Cardiac muscle cell (in vitro differentiated cells and primary cell): Measurements from ENCODE around the gene WDR26. TPM values are rescaled to one million over a fixed set of nuclear protein-coding genes. Genes with fewer than 3 reads are reported as not detected.

ENCODE experiments used
- DNase-seq, 2 donors: peaks; one replicate each; pipeline versions ENCODE4 v3.0.0 to v3.0.0-alpha.2; 2010 to 2017; ENCODE audit warnings: low read depth in 1 of 2, low spot score in 1 of 2
- H3K27ac ChIP-seq: fragments of 200-600 bp; sonication (generic); 2 replicates; pipeline ENCODE4 v1.5.1; 2016
- H3K27me3 ChIP-seq: fragments of 200-600 bp; sonication (generic); 2 replicates; pipeline ENCODE4 v1.6.0; 2016; ENCODE audit warnings: control low read depth
- H3K36me3 ChIP-seq: fragments of 200-600 bp; sonication (generic); 2 replicates; pipeline ENCODE4 v1.5.1; 2016; ENCODE audit warnings: control low read depth
- H3K4me1 ChIP-seq: fragments of 200-600 bp; sonication (generic); 2 replicates; pipeline ENCODE4 v1.8.1; 2017; ENCODE audit warnings: low read depth, mild to moderate bottlenecking, mixed run types
- H3K4me3 ChIP-seq: fragments of 200-600 bp; sonication (generic); 2 replicates; pipeline ENCODE4 v1.5.1; 2016; ENCODE audit warnings: mild to moderate bottlenecking
- H3K9me3 ChIP-seq: fragments of 200-600 bp; sonication (generic); 2 replicates; pipeline ENCODE4 v1.5.1; 2017; ENCODE audit warnings: low read depth, mild to moderate bottlenecking, control low read depth
- polyA plus RNA-seq: library from polyadenylated mRNA; unstranded; fragments of >200 nt; fragmentation: Nextera tagmentation; extraction: Ambion mirVana; gene quantifications from 2 replicates; pipeline ENCODE4 v1.2.1, GENCODE V29; 2016
- total RNA-seq: library from RNA; depleted of rRNA; stranded (reverse); fragments of >200 nt; gene quantifications from 2 replicates; pipeline ENCODE4 v1.2.3, GENCODE V29; 2016
- TF ChIP-seq, protein P1 (sequence below): IDR thresholded peaks from 2 replicates; pipeline ENCODE4 v1.5.1; 2012; ENCODE audit warnings: low read depth, mild to moderate bottlenecking, low read length

Gene WDR26
- total and polyA plus RNA-seq, 2 experiments from 2014 or later = 14.9 to 62.2 TPM

DNA sequence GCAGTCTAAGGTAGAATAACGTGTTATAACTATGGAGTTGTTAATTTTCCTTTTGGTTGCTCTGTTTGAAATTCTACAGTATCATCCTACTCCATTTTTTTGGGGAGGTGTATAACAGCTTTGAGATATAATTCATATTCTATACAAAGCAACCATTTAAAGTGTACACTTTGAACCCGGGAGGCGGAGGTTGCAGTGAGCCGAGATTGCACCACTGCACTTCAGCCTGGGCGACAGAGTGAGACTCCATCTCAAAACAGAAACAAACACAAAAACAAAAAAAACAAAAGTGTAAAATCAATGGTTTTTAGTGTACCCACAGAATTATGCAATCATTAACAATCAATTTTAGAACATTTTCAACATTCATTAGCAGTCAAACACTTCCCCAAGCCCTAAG is 44.1 kb downstream of the WDR26 start:
- H3K36me3 ChIP-seq = peaks cover 68% of the 10 kb centered on the region
- DNase-seq = no peak
- H3K27ac ChIP-seq = no peak overlapping the region
- H3K27me3 ChIP-seq = no peaks in the 10 kb centered on the region
- H3K4me3 ChIP-seq = no peak overlapping the region
- no peaks in the 10 kb centered on the region for H3K9me3 ChIP-seq
- H3K4me1 ChIP-seq = peaks cover 13% of the 10 kb centered on the region
- TF ChIP-seq, protein P1, sequence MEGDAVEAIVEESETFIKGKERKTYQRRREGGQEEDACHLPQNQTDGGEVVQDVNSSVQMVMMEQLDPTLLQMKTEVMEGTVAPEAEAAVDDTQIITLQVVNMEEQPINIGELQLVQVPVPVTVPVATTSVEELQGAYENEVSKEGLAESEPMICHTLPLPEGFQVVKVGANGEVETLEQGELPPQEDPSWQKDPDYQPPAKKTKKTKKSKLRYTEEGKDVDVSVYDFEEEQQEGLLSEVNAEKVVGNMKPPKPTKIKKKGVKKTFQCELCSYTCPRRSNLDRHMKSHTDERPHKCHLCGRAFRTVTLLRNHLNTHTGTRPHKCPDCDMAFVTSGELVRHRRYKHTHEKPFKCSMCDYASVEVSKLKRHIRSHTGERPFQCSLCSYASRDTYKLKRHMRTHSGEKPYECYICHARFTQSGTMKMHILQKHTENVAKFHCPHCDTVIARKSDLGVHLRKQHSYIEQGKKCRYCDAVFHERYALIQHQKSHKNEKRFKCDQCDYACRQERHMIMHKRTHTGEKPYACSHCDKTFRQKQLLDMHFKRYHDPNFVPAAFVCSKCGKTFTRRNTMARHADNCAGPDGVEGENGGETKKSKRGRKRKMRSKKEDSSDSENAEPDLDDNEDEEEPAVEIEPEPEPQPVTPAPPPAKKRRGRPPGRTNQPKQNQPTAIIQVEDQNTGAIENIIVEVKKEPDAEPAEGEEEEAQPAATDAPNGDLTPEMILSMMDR = no peak

DNA sequence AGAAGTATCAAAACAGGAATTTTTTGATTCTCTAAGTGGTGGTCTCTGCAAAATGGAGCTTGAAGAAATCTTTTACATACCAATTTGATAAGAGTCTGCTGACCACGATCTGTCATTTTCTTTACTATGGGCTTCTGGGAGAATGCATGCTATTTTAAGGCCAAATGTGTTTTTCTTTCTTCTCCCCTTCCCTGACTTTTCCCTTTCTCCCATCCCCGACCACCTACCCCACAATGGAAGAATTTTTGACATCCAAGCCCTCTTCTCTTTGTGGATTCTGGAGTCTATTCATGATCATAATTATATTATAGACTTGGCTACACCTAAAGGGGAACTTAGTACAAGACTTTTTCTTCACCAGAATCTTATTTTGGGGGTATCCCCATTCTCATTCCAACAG is 46.7 kb downstream of the WDR26 start:
- H3K9me3 ChIP-seq = no peaks in the 10 kb centered on the region

DNA sequence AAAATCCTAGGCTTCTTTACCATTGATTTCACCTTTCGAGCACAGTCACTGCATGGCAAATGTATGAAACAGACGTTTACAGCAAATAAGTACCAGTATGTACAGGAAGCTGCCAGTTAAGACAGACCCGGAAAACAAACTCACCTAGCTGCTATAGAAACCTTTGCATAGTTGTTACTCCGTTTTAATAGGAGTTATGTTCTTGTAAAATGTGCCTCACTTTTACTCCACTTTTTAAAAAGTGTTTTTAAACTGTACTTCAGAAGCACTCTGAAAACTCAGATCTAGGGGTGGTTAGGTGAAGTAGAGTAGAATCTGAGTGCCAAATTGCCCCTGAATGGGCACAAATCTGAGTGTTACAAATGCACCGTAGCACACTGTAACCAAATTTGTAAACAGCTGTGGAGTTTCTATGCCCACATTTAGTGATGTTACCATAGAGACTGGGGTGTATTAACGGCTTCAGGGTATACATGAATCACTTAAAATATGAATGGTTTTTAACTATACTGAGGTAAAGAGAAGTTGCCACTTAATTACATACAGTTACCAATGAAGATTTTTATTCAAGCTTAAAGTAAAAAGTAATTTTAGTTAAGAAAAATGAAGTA is 47.2 kb downstream of the WDR26 start:
- H3K4me1 ChIP-seq = peaks cover 13% of the 10 kb centered on the region
- TF ChIP-seq, protein P1 = no peak
- no peak overlapping the region for H3K4me3 ChIP-seq
- no peaks in the 10 kb centered on the region for H3K9me3 ChIP-seq
- H3K27ac ChIP-seq = peak overlapping the region; percentile 81
- no peaks in the 10 kb centered on the region for H3K27me3 ChIP-seq
- H3K36me3 ChIP-seq = peaks cover 43% of the 10 kb centered on the region
- DNase-seq = no peak

More for the DNA sequence above, 46.7 kb downstream of the WDR26 start:
- Histone ChIP-seq H3K27me3 (no peaks in the 10 kb centered on the region), H3K27ac (peak overlapping the region; percentile 81), H3K4me3 (no peak overlapping the region), H3K36me3 (peaks cover 48% of the 10 kb centered on the region), H3K4me1 (peaks cover 13% of the 10 kb centered on the region)
- DNase-seq = no peak
- TF ChIP-seq, protein P1 = no peak

DNA sequence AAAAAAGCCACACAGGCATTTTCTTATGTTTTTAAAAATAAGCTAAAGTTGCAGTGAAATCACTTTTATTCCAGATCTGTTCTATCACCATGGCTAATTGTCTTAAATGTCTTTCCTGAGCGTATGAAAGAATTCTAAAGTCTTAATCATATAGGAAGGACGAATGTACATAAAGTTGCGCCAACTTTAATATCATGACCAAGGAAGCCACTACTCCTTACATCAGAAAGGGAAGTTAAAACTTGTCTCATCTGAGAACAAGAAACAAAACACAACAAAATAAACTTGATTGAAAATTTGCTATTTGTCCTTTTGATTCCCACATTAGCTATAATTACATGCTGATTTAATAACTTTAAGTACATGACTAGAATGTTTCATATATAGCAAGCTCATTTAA is 51.4 kb downstream of the WDR26 start:
- peaks cover 13% of the 10 kb centered on the region for H3K4me1 ChIP-seq
- H3K36me3 ChIP-seq = peaks cover 9% of the 10 kb centered on the region
- no peaks in the 10 kb centered on the region for H3K27me3 ChIP-seq
- DNase-seq = no peak
- peak overlapping the region; percentile 44 for H3K27ac ChIP-seq
- H3K4me3 ChIP-seq = no peak overlapping the region
- H3K9me3 ChIP-seq = no peaks in the 10 kb centered on the region
- TF ChIP-seq, protein P1 = no peak

DNA sequence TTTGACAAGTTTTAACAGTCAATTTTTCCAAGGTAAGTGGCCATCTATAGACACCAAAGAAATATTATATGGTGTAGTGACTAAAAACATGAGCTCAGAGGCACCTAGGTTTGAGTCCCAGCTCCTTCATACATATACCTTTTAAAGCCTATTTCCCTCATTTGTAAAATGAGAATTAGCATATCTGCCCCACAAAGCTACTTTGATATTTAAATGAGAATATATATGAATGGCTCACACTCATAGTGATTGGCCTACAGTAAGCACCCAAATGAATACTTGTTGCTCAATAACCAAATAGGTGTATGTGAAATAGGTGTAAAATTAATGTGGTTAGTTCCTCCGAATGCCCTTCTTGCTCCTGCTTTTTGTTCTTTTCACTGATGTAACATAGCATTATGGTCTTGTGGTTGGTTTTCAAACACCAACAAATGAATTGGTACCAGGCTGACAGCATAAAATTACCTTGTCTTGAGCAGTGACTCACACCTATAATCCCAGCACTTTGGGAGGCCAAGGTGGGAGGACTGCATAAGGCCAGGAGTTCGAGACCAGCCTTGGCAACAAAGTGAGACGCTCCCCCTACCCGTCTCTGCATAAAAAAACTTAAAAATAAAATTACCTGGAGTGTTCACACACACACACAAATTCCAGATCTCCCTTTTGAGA is 52.6 kb downstream of the WDR26 start:
- Histone ChIP-seq H3K4me3 (no peak overlapping the region), H3K27me3 (no peaks in the 10 kb centered on the region), H3K27ac (no peak overlapping the region), H3K4me1 (peaks cover 11% of the 10 kb centered on the region), H3K36me3 (peaks cover 9% of the 10 kb centered on the region), H3K9me3 (no peaks in the 10 kb centered on the region)
- TF ChIP-seq, protein P1 = no peak
- DNase-seq = no peak
